Mesenteric fat pad (tissue), 1 donor: ENCODE measurements around the gene AKAP7. TPM values are rescaled to one million over a fixed set of nuclear protein-coding genes. Genes with fewer than 3 reads are reported as not detected.

Experiments used
- DNase-seq: peaks from one replicate; pipeline ENCODE4 v3.0.0-alpha.2; 2020; ENCODE audit warnings: low spot score
- total RNA-seq: library from RNA; stranded (reverse); fragmentation: NEBNext Ultra II Directional; extraction: Animal tissue kit (Norgen Biotek cat#: 25700); gene quantifications from one replicate; pipeline ENCODE4 v1.2.1, GENCODE V29; 2021
- donor health status: DM: yes; HTN: yes; CAD: no.

AKAP7 gene
- total RNA-seq, 1 donor from 2014 or later: 12.2 TPM

GRCh38 chr6:131199568-131200272 is 64.5 kb downstream of the AKAP7 start:
- no peak for DNase-seq

DNA sequence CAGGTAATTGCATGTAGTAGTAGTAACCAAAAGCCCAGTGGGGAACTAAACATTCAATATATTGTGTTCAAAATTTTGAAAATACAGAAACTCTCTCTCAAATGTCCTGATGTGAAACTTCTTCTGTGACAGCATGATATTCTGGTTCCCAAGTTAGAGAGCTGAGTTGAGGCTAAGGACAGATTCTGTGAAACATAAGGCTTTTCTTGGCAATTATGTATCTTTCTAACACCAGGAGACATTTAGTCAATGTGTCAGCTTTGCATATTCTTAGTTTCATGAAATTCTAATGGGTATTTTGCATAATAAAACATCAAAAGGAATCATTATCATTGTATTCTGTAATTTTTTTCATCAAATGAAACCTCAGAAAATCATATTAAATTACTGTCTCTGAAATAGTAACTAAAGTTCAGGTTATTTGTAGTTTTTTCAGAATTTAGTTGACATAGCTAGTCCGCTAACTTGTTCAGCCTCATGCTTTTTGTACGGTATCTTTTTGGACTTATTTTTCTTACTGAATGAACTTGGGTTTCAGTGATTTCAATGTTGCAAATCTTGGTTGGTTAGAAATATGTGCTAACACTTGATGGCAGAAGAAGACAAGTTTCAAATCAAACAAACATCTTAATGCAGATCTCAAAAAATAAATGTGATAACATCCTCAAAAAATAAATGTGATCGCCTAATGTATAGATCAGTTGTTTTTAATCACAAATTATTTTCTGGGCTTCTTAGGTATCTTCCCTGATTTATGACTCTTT is 70.4 kb downstream of the AKAP7 start:
- no peak for DNase-seq

DNA sequence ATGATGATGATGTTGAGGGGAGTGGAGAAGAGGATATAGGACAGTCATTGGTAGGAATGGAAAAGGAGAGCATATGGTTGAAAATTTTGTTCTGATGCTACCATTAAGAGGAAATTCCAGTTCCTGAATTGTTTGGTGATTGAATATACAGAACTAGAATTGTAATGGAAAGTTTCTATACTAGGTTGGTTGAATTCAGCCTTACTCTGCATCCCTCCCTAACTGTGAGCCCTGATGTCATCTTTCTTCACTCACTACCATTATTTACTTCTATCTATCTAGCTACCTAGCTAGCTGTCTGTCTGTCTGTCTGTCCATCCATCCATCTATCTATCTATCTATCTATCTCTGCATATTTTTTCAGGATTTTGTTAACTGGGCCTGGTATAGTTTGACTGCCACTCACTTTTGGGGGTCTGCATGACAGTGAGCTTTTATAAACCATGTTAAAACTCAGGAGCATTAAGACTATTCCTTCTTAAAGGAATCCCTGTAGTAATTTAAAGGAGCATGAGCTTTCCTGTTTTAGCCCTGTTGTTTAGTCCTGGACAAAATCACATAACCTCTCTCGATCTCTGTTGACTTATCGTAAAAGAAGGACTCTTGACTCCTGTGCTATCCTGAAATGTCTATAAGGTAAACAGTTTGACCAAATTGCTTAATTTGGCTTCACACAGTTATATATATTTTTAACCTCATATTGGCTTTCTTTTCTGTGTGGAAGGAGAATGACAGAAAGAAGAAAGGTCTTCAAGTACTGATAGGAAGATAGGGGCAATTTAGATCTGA is 71.4 kb downstream of the AKAP7 start:
- DNase-seq: no peak

- no peak for DNase-seq
Measured at GRCh38 chr6:131208787-131209186, 73.5 kb downstream of the AKAP7 start.

DNA sequence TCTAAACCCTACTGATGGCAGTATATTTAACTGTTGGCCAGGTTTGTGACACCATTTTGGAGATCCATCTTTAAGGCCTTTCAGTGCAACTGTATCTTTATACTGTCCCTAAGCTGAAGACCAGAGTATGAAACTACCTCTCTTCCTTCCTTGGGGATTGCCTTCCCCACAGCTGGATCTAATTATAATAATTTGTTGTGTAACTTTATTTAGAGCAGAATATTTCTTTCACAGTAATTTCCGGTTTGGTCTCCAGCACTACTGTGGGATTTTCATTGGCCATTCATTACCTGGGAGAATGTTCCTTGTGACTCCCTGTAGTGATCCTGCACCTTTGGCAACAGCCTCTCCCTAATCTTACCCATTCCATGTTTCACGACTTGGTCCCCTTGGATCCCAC is 75.2 kb downstream of the AKAP7 start:
- no peak for DNase-seq

DNA sequence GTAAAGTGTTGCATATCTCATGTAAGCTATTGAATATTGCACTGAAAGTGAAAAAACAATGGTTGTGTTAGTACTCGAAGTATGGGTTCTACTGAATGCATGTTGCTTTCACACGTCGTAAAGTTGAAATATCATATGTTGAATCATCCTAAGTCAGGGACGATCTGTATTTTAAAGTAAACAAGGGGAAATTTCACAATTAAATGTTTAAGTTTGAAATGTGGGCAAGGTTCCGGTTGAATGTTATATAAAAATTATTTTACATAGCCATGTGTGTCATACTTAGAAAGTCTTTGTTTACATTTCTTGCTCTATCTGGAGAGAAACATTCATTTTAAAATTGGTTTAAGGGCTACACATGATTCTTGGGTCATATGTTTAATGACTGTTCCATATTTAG is 76.8 kb downstream of the AKAP7 start:
- no peak for DNase-seq

DNA sequence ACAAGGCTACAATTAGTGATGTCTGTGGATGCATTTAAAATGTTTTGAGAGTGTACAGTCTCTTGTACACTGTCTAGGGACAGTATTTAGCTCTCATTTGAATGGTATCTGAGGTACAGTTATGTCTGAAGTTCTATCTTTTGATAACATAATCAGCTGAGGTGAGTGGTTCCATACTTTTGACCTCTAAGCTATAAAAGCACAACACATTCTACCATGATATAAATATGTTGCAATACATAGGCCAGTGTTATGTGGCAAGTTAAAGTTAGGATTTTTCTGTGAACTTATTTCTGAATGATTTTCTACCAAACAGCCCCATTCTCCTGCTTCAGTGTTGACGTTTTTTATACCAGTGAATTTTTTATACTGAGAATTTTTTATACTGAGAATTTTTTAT is 77.6 kb downstream of the AKAP7 start:
- no peak for DNase-seq

DNA sequence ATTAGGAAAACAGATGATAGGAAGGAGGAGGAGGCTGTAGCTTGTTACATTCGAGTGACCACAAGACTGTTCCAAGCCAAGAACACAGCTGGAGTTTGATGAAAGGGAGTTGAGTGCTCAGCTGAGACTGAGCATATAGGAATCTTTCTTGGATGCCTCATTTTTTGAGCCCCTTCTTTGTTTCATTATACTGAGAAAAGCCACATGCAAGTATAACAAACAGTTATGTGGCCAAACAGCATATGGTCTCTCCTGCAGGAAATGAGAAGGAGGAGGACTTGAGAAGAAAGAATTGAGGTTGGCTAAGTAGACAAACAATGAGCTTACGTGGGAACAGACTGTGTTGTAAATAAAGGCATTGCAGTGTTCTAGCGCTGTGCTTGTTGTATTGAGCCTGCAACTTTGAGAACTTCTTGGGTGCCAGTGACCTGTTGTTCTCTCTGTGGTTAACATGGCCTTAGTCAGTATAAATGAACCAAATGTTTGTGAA is 78.3 kb downstream of the AKAP7 start:
- DNase-seq: no peak

- no peak for DNase-seq
Measured at GRCh38 chr6:131215219-131215618, 80.0 kb downstream of the AKAP7 start.

DNA sequence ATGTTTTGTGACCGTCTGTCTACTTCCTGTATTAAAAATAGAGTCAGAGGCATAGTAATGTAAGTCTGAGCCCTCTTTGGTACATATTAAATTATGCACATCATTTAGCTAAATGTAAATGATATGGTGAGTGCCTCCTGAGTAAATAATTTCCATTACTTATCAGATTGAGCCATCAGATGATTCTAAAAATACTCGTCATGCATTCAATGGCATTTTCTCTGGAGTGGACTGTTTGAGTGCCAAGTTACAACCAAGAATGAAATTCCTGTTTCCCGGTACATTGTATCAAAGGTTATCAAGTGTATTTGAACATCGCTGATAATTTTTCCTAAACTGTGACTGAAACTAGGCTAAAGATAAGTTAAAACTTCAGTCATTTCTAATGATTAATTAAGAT is 81.0 kb downstream of the AKAP7 start:
- no peak for DNase-seq

- DNase-seq: no peak
Measured at GRCh38 chr6:131222773-131223172, 87.5 kb downstream of the AKAP7 start.

DNA sequence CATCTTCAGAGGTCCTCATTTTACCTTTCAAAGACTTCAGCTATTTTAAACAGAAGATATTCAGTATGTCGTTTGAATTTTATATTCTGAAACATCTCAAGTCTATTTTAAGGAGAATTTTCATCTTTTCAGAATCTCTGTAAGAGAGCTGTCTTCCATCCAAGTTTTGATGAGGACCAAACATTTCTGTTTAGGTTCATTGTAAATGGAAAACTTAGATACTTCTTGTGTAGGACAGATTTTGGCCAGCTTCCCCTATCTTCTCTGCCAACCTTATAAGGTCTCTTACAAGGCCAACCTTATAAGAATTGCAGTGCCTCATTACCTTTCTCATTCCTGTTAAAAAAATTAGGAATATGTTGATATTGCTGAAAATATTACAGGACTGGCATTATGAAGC is 88.1 kb downstream of the AKAP7 start:
- DNase-seq: no peak

DNA sequence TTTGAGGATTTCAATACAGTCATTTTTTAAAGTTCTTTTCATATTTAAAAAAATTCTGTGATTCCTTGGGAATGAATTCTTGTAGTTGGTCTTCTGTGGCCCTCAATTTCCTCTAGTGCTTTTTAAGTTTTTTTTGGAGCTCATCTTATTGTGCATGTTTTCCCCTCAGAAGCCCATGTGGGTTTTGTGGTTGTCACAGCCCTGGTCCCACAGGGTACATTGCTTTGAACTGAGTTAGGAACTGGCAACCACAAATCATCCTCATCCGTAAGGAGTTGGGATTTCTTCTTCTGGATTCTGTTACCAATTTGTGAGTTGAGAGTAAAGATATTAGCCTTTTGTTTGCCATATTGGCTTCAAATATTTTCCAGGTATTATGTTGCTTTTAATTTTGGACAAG is 89.9 kb downstream of the AKAP7 start:
- DNase-seq: no peak

DNA sequence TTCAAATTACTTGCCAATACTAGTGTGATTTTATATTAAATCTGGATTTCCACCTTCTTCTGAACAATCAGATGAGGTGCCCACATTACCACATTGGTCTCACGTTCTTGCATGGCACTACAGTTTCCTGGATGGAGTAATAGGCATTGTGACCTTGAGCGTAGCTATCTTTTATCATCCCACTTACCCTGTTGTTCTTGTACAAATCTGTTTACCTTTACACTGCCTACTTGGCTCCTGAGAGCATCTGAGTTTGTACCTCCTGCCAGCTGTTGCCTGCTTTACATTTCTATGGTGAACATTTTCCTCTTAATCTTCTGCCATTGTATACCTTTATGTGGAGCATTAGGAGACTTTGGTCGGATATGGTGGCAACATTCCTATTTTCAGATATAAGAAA is 90.7 kb downstream of the AKAP7 start:
- no peak for DNase-seq

DNA sequence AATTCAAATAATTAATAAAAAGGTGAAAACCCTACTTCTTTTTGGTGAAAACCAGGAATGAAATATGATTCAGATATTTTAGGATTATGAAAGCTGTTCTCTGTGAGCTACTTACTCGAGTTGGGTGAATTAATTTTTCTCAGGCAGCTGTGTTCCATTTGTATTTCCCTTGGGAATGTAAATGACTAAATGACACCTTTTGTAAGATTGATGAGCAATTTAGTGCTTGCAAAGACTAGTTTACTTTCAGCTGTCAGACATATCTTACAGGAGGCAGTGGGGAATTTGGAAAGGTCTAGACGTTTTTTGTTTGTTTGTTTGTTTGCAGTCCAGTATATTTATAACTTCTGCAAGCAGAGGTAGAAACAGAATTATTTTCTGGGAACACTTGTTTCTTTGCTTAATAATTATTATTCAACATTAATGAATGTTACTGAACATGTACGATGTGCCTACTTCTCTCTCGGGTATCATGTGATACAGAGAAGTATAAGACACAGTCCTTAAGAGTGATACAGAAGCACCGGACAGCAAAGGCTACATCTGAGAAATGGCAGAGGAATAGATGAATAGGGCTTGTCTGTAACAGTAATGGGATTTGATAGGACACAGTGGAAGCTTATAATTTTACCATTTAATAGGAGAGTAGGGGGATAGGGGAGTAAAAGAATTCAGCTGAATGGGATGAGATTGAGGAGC is 91.3 kb downstream of the AKAP7 start:
- no peak for DNase-seq

- no peak for DNase-seq
Measured at GRCh38 chr6:131227158-131227543, 91.9 kb downstream of the AKAP7 start.

GRCh38 chr6:131231103-131231502 is 95.8 kb downstream of the AKAP7 start:
- DNase-seq: no peak

DNA sequence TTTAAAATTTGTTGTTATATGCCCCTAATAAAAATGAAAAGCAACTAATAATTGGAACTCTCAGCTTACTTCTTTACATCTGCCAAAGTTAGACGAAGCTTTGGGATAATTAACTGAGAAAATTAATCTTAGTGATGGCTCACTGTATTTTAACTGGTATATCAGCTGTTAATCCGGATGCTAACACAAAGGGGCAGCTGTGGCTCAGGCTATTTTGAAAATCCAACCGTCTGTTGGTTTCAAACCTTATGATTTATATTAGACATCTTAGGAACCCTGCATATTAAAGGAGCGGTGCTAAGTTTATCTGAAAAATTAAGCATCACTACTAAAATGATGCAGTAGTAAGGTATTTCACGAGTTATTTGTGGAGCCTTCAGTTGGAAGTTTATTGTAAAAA is 96.6 kb downstream of the AKAP7 start:
- no peak for DNase-seq

GRCh38 chr6:131244942-131245341 is 109.7 kb downstream of the AKAP7 start:
- DNase-seq: no peak

DNA sequence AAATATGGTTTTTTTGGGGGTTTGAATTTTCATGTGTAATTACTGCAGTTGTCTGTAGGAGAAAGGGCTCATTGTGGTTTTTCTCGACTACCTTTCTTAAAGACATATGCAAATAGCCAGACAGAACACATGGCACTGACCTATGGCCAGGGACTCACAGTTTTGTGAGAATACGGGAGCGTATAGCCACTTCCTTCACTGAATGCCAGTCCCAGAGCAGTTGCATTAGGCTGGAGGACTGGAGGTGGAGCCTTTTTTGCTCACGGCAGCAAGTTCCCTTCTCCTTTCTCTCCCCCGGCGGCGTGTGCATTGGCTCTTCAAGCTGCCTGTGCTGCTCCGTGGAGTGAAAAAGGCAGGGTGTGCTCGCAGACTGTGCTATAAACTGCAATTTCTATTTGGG is 114.9 kb downstream of the AKAP7 start:
- DNase-seq: no peak

- DNase-seq: no peak
Measured at GRCh38 chr6:131250936-131251335, 115.7 kb downstream of the AKAP7 start.
